Tibial artery (tissue), 4 donors: Measurements from ENCODE around the gene TMC2.

Source experiments
- DNase-seq, 2 donors: peaks; one replicate each; pipeline ENCODE4 v3.0.0-alpha.2; 2019
- H3K27ac ChIP-seq, 2 donors: fragments of 200-600 bp; sonication (generic) in 1 of 2; 1 replicate in 1 of 2; 2 replicates in 1 of 2; pipeline ENCODE4 v1.5.1; 2018 to 2019; ENCODE audit warnings: mild to moderate bottlenecking in 1 of 2
- H3K27me3 ChIP-seq, 2 donors: fragments of 200-600 bp; sonication (generic) in 1 of 2; one replicate each; pipeline versions ENCODE4 v1.5.1 to v1.6.0; 2016 to 2019
- H3K36me3 ChIP-seq, 3 donors: fragments of 200-600 bp; sonication (generic) in 2 of 3; one replicate each; pipeline ENCODE4 v1.5.1; 2016 to 2019; ENCODE audit warnings: mild to moderate bottlenecking in 2 of 3
- H3K4me1 ChIP-seq, 4 donors: fragments of 200-600 bp; sonication (generic) in 2 of 4; 1 replicate in 3 of 4; 2 replicates in 1 of 4; pipeline ENCODE4 v1.5.1; 2016 to 2019
- H3K4me3 ChIP-seq, 2 donors: fragments of 200-600 bp; sonication (generic) in 1 of 2; 1 replicate in 1 of 2; 2 replicates in 1 of 2; pipeline ENCODE4 v1.5.1; 2018 to 2019; ENCODE audit warnings: mild to moderate bottlenecking in 2 of 2
- H3K9me3 ChIP-seq, 3 donors: fragments of 200-600 bp; sonication (generic) in 1 of 3; one replicate each; pipeline ENCODE4 v1.5.1; 2016 to 2019
- intact Hi-C: fragments of 100-400 bp; cut with DNase I; formaldehyde crosslinking; loops from one replicate; pipeline ENCODE4 v1.15.0; 2023; ENCODE audit warnings: low total_unique reads
- TF ChIP-seq, protein P1 (sequence below), 2 experiments: fragments of 200-600 bp in 1 of 2; fragments of 450-650 bp in 1 of 2; IDR thresholded peaks; one replicate each; pipeline ENCODE4 v1.5.1; 2017 to 2019; ENCODE audit warnings: antibody characterized with exemption in 2 of 2, mild to moderate bottlenecking in 1 of 2, moderate library complexity in 1 of 2

TMC2 gene

DNA sequence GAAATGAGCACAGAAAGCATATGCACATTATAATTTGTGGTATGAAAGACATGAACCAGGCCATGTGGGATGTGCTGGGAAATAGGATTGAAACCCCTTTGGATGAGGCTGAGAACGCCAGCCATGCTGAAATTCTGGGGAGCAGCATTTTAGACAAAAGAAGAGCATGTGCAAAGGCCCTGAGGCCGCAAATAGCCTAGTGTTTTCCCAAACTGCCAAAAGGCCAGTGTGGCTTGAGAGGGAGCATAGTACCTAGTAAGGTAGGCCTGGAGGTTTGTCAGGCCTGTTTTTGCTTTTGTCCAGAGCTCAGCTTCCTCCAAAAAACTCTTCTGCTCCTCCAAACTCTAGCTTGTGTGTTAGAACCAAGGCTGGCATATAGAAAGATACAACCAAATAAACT, 58.7 kb downstream of the TMC2 start:
- no peak overlapping the region for H3K27ac ChIP-seq

DNA sequence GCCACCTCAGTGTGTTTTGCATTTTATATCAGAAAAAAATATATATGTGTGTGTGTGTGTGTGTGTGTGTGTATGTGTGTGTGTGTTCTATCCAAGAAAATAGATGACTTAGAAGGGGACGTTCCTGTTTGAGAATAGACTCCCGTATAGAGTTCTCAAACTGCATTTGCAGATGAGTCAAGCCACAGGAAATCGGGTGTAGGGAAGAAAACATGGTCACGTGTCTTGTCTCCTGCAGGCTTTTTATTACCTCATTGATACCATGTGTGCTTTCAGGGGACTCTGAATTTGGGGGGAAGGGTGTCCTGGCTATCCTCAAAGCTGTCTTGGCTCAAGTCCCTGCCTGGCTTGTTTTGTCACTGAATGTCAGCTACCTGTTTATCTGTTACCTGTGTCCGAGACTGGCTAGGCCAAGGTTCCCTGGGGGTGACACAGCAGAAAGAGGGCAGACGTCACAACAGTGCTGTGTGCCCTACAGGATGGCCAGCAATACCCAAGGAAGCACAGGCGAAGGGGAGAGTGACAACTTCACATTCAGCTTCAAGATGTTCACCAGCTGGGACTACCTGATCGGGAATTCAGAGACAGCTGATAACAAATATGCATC, 60.4 kb downstream of the TMC2 start:
- Histone ChIP-seq H3K27ac (no peak overlapping the region), H3K4me3 (no peak overlapping the region), H3K4me1 (no peaks in the 10 kb centered on the region), H3K9me3 (no peaks in the 10 kb centered on the region), H3K36me3 (no peaks in the 10 kb centered on the region), H3K27me3 (peaks cover 0 to 12% of the 10 kb centered on the region in 2 donors)
- DNase-seq = no peak
- intact Hi-C loops = no loop called here
- TF ChIP-seq, protein P1, sequence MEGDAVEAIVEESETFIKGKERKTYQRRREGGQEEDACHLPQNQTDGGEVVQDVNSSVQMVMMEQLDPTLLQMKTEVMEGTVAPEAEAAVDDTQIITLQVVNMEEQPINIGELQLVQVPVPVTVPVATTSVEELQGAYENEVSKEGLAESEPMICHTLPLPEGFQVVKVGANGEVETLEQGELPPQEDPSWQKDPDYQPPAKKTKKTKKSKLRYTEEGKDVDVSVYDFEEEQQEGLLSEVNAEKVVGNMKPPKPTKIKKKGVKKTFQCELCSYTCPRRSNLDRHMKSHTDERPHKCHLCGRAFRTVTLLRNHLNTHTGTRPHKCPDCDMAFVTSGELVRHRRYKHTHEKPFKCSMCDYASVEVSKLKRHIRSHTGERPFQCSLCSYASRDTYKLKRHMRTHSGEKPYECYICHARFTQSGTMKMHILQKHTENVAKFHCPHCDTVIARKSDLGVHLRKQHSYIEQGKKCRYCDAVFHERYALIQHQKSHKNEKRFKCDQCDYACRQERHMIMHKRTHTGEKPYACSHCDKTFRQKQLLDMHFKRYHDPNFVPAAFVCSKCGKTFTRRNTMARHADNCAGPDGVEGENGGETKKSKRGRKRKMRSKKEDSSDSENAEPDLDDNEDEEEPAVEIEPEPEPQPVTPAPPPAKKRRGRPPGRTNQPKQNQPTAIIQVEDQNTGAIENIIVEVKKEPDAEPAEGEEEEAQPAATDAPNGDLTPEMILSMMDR (IDR thresholded peaks at IDR 0.05) = no peak

More for the DNA sequence above, 58.7 kb downstream of the TMC2 start:
- Histone ChIP-seq H3K27me3 (peaks cover 0 to 13% of the 10 kb centered on the region in 2 donors), H3K9me3 (no peaks in the 10 kb centered on the region), H3K36me3 (no peaks in the 10 kb centered on the region), H3K4me1 (no peaks in the 10 kb centered on the region), H3K4me3 (no peak overlapping the region)
- DNase-seq = no peak
- intact Hi-C loops = no loop called here
- TF ChIP-seq, protein P1 (IDR thresholded peaks at IDR 0.05) = no peak

DNA sequence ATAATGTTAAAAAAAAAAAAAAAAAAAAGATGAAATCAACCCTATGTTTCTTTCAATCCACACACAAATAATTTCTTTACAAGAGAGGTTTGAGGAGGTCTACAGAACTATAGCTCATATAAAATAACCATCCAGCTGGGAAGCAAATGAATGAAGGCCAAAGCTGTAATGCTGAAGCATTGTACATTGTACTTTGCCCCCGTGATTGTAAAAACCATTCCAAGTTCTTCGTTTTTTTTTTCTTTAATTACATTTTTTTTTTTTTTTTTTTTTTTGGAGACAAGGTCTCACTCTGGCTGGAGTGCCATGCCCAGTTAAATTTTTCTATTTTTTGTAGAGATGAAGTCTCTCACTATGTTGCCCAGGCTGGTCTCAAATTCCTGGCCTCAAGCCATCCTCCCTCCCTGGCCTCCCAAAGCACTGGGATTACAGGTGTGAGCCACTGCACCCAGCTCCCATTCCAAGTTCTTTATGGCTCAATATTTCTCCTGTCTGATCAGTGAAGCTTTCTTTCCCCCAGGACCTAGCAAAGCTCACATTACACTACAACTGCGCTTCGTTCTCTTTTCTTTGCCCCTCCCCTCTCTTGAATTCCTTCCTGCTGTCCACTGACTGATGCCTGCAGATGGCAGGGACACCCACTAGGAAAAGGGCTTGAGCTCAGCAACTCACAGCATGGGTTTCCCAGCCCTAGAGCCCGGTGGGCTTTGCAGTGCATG, 63.1 kb downstream of the TMC2 start:
- Histone ChIP-seq H3K9me3 (no peaks in the 10 kb centered on the region), H3K27ac (no peak overlapping the region), H3K4me1 (no peaks in the 10 kb centered on the region), H3K4me3 (no peak overlapping the region), H3K27me3 (peaks cover 0 to 6% of the 10 kb centered on the region in 2 donors), H3K36me3 (no peaks in the 10 kb centered on the region)
- TF ChIP-seq, protein P1 (IDR thresholded peaks at IDR 0.05) = no peak
- intact Hi-C loops = no loop called here
- no peak for DNase-seq

DNA sequence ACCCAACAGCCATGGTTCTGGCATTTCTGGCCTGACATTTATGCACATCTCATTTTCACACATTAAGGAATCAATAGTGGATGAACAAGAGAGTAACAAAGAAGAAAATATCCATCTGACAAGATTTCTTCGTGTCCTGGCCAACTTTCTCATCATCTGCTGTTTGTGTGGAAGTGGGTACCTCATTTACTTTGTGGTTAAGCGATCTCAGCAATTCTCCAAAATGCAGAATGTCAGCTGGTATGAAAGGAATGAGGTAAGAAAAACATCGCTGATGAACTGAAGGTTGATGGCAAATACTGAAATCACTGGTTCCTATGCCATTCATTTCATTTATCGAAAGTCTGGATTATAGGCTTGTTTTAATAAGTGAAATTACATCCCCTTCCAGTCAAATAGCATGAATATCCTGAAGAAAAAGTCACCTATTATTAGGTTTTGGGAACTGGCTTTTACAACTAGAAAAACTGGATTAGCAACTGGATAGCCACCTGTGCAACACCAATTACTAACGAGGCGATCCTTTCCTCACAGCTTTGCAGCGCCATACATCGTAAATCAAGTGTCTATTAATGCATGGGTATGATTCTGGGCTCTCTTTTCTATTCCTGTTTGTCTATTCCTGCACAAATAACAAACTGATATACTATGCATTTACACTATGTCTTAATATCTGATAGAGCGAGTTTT, 65.8 kb downstream of the TMC2 start:
- intact Hi-C loops = no loop called here
- H3K36me3 ChIP-seq = no peaks in the 10 kb centered on the region
- no peak for DNase-seq
- TF ChIP-seq, protein P1 (IDR thresholded peaks at IDR 0.05) = no peak
- H3K9me3 ChIP-seq = peaks cover 0 to 4% (median 4%) of the 10 kb centered on the region in 3 donors
- H3K27ac ChIP-seq = no peak overlapping the region
- H3K4me3 ChIP-seq = no peak overlapping the region
- H3K27me3 ChIP-seq = no peaks in the 10 kb centered on the region
- no peaks in the 10 kb centered on the region for H3K4me1 ChIP-seq

DNA sequence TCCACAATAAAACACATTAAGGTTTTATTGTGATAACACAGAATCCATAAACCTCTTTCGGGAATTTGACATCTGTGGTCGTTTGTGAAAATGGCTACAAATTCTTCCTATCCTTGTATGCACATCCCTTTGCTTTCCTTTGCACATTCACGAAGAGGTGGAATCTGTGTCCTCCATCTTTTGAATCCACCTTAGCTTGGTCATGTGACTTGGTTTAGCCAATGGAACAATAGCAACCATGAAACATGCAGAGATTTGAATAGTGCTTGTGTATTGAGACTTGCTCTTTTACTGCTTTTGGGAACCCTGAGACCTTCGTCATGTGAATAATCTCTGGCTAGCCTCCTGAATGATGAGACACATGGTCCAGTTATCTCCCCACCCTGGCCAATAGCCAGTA, 66.4 kb downstream of the TMC2 start:
- no peaks in the 10 kb centered on the region for H3K4me1 ChIP-seq
- intact Hi-C loops = no loop called here
- TF ChIP-seq, protein P1 (IDR thresholded peaks at IDR 0.05) = no peak
- H3K4me3 ChIP-seq = no peak overlapping the region
- peaks cover 0 to 8% (median 4%) of the 10 kb centered on the region in 3 donors for H3K9me3 ChIP-seq
- H3K27ac ChIP-seq = no peak overlapping the region
- no peaks in the 10 kb centered on the region for H3K36me3 ChIP-seq
- no peaks in the 10 kb centered on the region for H3K27me3 ChIP-seq
- DNase-seq = no peak
